SK-N-SH (cell line): ENCODE measurements around the gene C6orf141. TPM values are rescaled to one million over a fixed set of nuclear protein-coding genes. Genes with fewer than 3 reads are reported as not detected.

Source experiments
- CTCF ChIA-PET: fragments of 300-600, 350-600 bp; formaldehyde crosslinking; extraction: SDS; loops from one replicate; lab custom pipeline; 2021; lab: Yijun Ruan, JAX
- POLR2A ChIA-PET: fragments of 350-600 bp; sonication (Branson Sonifier 250); formaldehyde crosslinking; extraction: SDS; loops from one replicate; lab custom pipeline; 2020; ENCODE audit warnings: antibody characterized with exemption, inconsistent platforms; lab: Yijun Ruan, JAX
- DNase-seq: peaks from one replicate; pipeline ENCODE4 v3.0.0; 2012
- H2AFZ ChIP-seq: fragments of 200-600 bp; sonication (generic); 2 replicates; pipeline ENCODE4 v1.8.1; 2016; ENCODE audit warnings: antibody characterized with exemption, mild to moderate bottlenecking, low read depth
- H3F3A ChIP-seq: fragments of 200-600 bp; sonication (generic); replicated peaks from 2 replicates; pipeline ENCODE3; 2016; ENCODE audit warnings: antibody characterized with exemption, mild to moderate bottlenecking; ENCODE audit not compliant: insufficient read depth
- H3K27ac ChIP-seq, 2 experiments: fragments of 200-500 bp in 1 of 2; fragments of 200-600 bp in 1 of 2; sonication (Bioruptor generic) in 1 of 2; sonication (generic), shearing (Covaris generic) in 1 of 2; 2 replicates each; pipeline versions ENCODE4 v1.5.1 to v1.6.1; 2014 to 2016; ENCODE audit warnings: low read depth in 2 of 2, inconsistent platforms in 1 of 2, low read length in 1 of 2, mild to moderate bottlenecking in 1 of 2, mixed read lengths in 1 of 2
- H3K27me3 ChIP-seq: fragments of 200-600 bp; sonication (generic), shearing (Covaris generic); 2 replicates; pipeline ENCODE4 v1.6.1; 2016; ENCODE audit warnings: mixed run types; ENCODE audit not compliant: insufficient read depth
- H3K36me3 ChIP-seq, 2 experiments: fragments of 200-500 bp in 1 of 2; fragments of 200-600 bp in 1 of 2; sonication (Bioruptor generic) in 1 of 2; sonication (generic) in 1 of 2; replicated peaks in 1 of 2; 2 replicates each; pipeline versions ENCODE3 to v1.5.1; 2014 to 2016; ENCODE audit warnings: low read length in 1 of 2, mild to moderate bottlenecking in 1 of 2; ENCODE audit not compliant: insufficient read depth in 2 of 2, control insufficient read depth in 1 of 2
- H3K4me1 ChIP-seq, 2 experiments: fragments of 200-500 bp in 1 of 2; fragments of 200-600 bp in 1 of 2; sonication (Bioruptor generic) in 1 of 2; sonication (generic), shearing (Covaris generic) in 1 of 2; 2 replicates each; pipeline versions ENCODE4 v1.5.1 to v1.6.1; 2014 to 2016; ENCODE audit warnings: low read depth in 1 of 2, low read length in 1 of 2, mixed run types in 1 of 2; ENCODE audit not compliant: insufficient read depth in 2 of 2, control insufficient read depth in 1 of 2
- H3K4me2 ChIP-seq: fragments of 200-600 bp; sonication (generic), shearing (Covaris generic); 2 replicates; pipeline ENCODE4 v1.6.1; 2017; ENCODE audit warnings: mixed run types
- H3K4me3 ChIP-seq, 2 experiments: fragments of 200-500 bp in 1 of 2; fragments of 200-600 bp in 1 of 2; sonication (Bioruptor generic) in 1 of 2; sonication (generic), shearing (Covaris generic) in 1 of 2; 2 replicates each; pipeline versions ENCODE4 v1.5.1 to v1.8.1; 2014 to 2016; ENCODE audit warnings: low read depth in 2 of 2, inconsistent platforms in 1 of 2, low read length in 1 of 2, mild to moderate bottlenecking in 1 of 2, mixed read lengths in 1 of 2, moderate library complexity in 1 of 2
- H3K79me2 ChIP-seq: fragments of 200-600 bp; sonication (generic); 2 replicates; pipeline ENCODE4 v1.8.1; 2017; ENCODE audit warnings: mild to moderate bottlenecking; ENCODE audit not compliant: insufficient read depth
- H3K9ac ChIP-seq: fragments of 200-600 bp; sonication (generic); 2 replicates; pipeline ENCODE4 v1.6.1; 2017; ENCODE audit warnings: mixed run types
- H3K9me2 ChIP-seq: fragments of 200-600 bp; sonication (generic); 2 replicates; pipeline ENCODE4 v1.6.1; 2017; ENCODE audit warnings: mixed run types
- H3K9me3 ChIP-seq: fragments of 200-600 bp; sonication (generic); 2 replicates; pipeline ENCODE4 v1.6.1; 2017; ENCODE audit warnings: mixed run types, mild to moderate bottlenecking, moderate library complexity
- H4K20me1 ChIP-seq: fragments of 200-600 bp; sonication (generic); 2 replicates; pipeline ENCODE4 v1.6.1; 2017; ENCODE audit warnings: mild to moderate bottlenecking, mixed run types; ENCODE audit not compliant: insufficient read depth
- CHD2 ChIP-seq: fragments of 150-350 bp; IDR thresholded peaks from 2 replicates; pipeline ENCODE4 v1.6.1; 2018; ENCODE audit warnings: low read length; ENCODE audit not compliant: partially characterized antibody
- GABPA ChIP-seq: IDR thresholded peaks from 2 replicates; pipeline ENCODE4 v1.4.0; 2012; ENCODE audit warnings: low read depth, mild to moderate bottlenecking
- GATA2 ChIP-seq: sonication (generic); formaldehyde crosslinking; IDR thresholded peaks from 2 replicates; pipeline ENCODE4 v1.5.0; 2020; ENCODE audit warnings: mild to moderate bottlenecking, missing genetic modification reagents
- JUND ChIP-seq: IDR thresholded peaks from 2 replicates; pipeline ENCODE4 v1.4.0; 2012
- MXI1 ChIP-seq: IDR thresholded peaks from 2 replicates; pipeline ENCODE4 v1.6.1; 2012; ENCODE audit warnings: mild to moderate bottlenecking, low read depth, low read length, improper control_type of control experiment
- NRF1 ChIP-seq: IDR thresholded peaks from 2 replicates; pipeline ENCODE4 v1.6.1; 2012; ENCODE audit warnings: low read depth, mild to moderate bottlenecking, low read length
- POLR2AphosphoS5 ChIP-seq: IDR thresholded peaks from 2 replicates; pipeline ENCODE4 v1.6.1; 2012; ENCODE audit warnings: low read depth, low read length
- SMC3 ChIP-seq: IDR thresholded peaks from 2 replicates; pipeline ENCODE4 v1.6.1; 2012; ENCODE audit warnings: low read depth, low read length, improper control_type of control experiment
- TEAD4 ChIP-seq: IDR thresholded peaks from 2 replicates; pipeline ENCODE4 v1.4.0; 2012; ENCODE audit warnings: mild to moderate bottlenecking, borderline replicate concordance; ENCODE audit not compliant: insufficient read depth
- WGBS: methylation state at CpG from one replicate; pipeline ENCODE4 v1.1.6; 2017; ENCODE audit warnings: low lambda C conversion rate; 5-methylcytosine and 5-hydroxymethylcytosine counted together
- polyA plus RNA-seq, 3 experiments: library from polyadenylated mRNA; depleted of rRNA; stranded (reverse); fragments of >200 nt; gene quantifications; 2 replicates each; pipeline ENCODE4 v1.2.3, GENCODE V29; 2012
- TF ChIP-seq, protein P1 (sequence below): IDR thresholded peaks from 2 replicates; pipeline ENCODE4 v1.4.0; 2012; ENCODE audit warnings: low read depth, borderline replicate concordance
- TF ChIP-seq, protein P2 (sequence below): IDR thresholded peaks from 2 replicates; pipeline ENCODE4 v1.4.0; 2012; ENCODE audit warnings: low read depth
- TF ChIP-seq, protein P3 (sequence below): fragments of 200-600 bp; sonication (generic); IDR thresholded peaks from 2 replicates; pipeline ENCODE4 v1.6.1; 2017; ENCODE audit warnings: antibody characterized with exemption, mild to moderate bottlenecking, moderate library complexity

Gene C6orf141
- polyA plus RNA-seq, 1 of the 3 experiments (the other 2 are of a cell fraction) = not detected

DNA sequence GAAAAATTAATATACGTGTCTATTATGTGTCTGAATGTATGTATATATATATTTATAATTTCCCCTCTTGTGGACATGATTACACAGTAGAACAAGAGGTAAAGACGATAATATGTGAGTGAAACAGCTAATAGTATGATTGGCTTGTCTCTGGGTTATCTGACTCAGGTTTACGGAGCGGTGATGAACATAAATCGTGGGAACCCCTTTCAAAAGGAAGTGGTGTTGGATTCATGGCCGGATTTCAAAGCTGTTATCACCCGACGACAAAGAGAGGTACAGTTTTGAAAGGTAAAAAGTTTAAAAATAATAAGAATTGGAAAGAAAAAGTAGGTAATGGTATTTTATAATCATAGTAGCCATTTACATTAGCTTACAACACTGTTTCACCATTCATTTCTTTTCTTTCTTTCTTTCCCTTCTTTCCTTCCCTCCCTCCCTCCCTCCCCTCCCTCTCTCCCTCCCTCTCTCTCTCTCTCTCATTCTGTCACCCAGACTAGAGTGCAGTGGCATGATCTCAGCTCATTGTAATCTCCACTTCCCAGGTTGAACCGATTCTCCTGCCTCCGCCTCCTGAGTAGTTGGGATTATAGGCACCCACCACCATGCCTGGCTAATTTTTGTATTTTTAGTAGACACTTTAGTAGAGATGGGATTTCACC is 34.9 kb upstream of the C6orf141 start:
- Histone ChIP-seq H3F3A (no peaks in the 10 kb centered on the region), H3K4me3 (no peak overlapping the region), H3K27me3 (no peaks in the 10 kb centered on the region; the same call in 1 of the 2 replicates), H3K9me2 (no peaks in the 10 kb centered on the region), H3K36me3 (no peaks in the 10 kb centered on the region), H3K79me2 (no peaks in the 10 kb centered on the region), H2AFZ (no peak overlapping the region), H4K20me1 (no peaks in the 10 kb centered on the region), H3K4me1 (no peaks in the 10 kb centered on the region), H3K9ac (no peak overlapping the region), H3K9me3 (no peaks in the 10 kb centered on the region), H3K4me2 (no peak overlapping the region), H3K27ac (no peak overlapping the region)
- CTCF ChIA-PET = interaction anchor here (0.7 kb wide), 1 partner anchor 17 kb away, joined by 3 read pairs; no protein-coding TSS in a partner anchor
- POLR2A ChIA-PET = no interaction called here
- 36% methylated on average over 10 of the region's 10 CpGs for WGBS
- TF ChIP-seq CHD2 = no peak
- TF ChIP-seq, protein P1, sequence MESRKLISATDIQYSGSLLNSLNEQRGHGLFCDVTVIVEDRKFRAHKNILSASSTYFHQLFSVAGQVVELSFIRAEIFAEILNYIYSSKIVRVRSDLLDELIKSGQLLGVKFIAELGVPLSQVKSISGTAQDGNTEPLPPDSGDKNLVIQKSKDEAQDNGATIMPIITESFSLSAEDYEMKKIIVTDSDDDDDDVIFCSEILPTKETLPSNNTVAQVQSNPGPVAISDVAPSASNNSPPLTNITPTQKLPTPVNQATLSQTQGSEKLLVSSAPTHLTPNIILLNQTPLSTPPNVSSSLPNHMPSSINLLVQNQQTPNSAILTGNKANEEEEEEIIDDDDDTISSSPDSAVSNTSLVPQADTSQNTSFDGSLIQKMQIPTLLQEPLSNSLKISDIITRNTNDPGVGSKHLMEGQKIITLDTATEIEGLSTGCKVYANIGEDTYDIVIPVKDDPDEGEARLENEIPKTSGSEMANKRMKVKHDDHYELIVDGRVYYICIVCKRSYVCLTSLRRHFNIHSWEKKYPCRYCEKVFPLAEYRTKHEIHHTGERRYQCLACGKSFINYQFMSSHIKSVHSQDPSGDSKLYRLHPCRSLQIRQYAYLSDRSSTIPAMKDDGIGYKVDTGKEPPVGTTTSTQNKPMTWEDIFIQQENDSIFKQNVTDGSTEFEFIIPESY = no peak
- TF ChIP-seq NRF1 = no peak
- TF ChIP-seq, protein P2, sequence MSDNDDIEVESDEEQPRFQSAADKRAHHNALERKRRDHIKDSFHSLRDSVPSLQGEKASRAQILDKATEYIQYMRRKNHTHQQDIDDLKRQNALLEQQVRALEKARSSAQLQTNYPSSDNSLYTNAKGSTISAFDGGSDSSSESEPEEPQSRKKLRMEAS = no peak
- no peak for TF ChIP-seq TEAD4
- TF ChIP-seq SMC3 = no peak
- no peak for TF ChIP-seq POLR2AphosphoS5
- no peak for TF ChIP-seq GABPA
- TF ChIP-seq, protein P3, sequence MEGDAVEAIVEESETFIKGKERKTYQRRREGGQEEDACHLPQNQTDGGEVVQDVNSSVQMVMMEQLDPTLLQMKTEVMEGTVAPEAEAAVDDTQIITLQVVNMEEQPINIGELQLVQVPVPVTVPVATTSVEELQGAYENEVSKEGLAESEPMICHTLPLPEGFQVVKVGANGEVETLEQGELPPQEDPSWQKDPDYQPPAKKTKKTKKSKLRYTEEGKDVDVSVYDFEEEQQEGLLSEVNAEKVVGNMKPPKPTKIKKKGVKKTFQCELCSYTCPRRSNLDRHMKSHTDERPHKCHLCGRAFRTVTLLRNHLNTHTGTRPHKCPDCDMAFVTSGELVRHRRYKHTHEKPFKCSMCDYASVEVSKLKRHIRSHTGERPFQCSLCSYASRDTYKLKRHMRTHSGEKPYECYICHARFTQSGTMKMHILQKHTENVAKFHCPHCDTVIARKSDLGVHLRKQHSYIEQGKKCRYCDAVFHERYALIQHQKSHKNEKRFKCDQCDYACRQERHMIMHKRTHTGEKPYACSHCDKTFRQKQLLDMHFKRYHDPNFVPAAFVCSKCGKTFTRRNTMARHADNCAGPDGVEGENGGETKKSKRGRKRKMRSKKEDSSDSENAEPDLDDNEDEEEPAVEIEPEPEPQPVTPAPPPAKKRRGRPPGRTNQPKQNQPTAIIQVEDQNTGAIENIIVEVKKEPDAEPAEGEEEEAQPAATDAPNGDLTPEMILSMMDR = no peak
- TF ChIP-seq GATA2 (CRISPR knock-in tag) = no peak
- DNase-seq = no peak

DNA sequence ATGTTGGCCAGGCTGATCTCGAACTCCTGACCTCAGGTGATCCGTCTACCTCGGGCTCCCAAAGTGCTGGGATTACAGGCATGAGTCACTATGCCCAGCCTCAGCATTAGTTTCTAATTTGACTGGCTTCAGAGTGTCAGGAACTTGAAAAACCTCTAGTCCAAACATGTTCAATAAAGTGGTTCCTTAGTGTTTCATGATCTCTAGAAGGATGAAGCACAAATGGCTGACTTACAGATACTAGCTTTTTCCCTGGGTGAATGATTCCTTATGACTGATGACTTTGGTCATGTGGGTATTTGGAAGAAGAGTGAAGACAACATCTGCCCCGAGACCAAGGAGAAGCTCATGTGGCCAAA is 34.3 kb upstream of the C6orf141 start:
- H3K9me2 ChIP-seq = no peaks in the 10 kb centered on the region
- no peak overlapping the region for H3K27ac ChIP-seq
- CTCF ChIA-PET = interaction anchor here (0.7 kb wide), 1 partner anchor 16 kb away, joined by 3 read pairs; no protein-coding TSS in a partner anchor
- no peaks in the 10 kb centered on the region; the same call in 1 of the 2 replicates for H3K27me3 ChIP-seq
- no peak overlapping the region for H2AFZ ChIP-seq
- TF ChIP-seq MXI1 = no peak
- no peak for TF ChIP-seq POLR2AphosphoS5
- no peak for TF ChIP-seq CHD2
- TF ChIP-seq JUND = no peak
- no peaks in the 10 kb centered on the region for H3K4me1 ChIP-seq
- no peaks in the 10 kb centered on the region for H3F3A ChIP-seq
- H3K9ac ChIP-seq = no peak overlapping the region
- POLR2A ChIA-PET = no interaction called here
- no peak overlapping the region for H3K4me2 ChIP-seq
- no peaks in the 10 kb centered on the region for H3K9me3 ChIP-seq
- 9% methylated on average over 4 of the region's 4 CpGs for WGBS
- DNase-seq = no peak
- no peaks in the 10 kb centered on the region for H3K36me3 ChIP-seq
- no peak overlapping the region for H3K4me3 ChIP-seq
- no peaks in the 10 kb centered on the region for H4K20me1 ChIP-seq
- H3K79me2 ChIP-seq = no peaks in the 10 kb centered on the region
